Nephron (organoid): ENCODE results near the gene ZCCHC8.

Experiments
- H3K27ac Mint-ChIP-seq, 3 experiments: 2 replicates each; pipeline ENCODE4 v1.8.0; 2020; ENCODE audit warnings: mixed read lengths in 3 of 3, mild to moderate bottlenecking in 2 of 3, moderate library complexity in 1 of 3
- H3K27me3 Mint-ChIP-seq: 2 replicates; pipeline ENCODE4 v1.8.0; 2021; ENCODE audit warnings: low read depth, mild to moderate bottlenecking, moderate library complexity, mixed read lengths
- H3K36me3 Mint-ChIP-seq: 2 replicates; pipeline ENCODE4 v1.8.0; 2020; ENCODE audit warnings: low read depth, mixed read lengths
- H3K4me1 Mint-ChIP-seq: 2 replicates; pipeline ENCODE4 v1.8.0; 2020; ENCODE audit warnings: mixed read lengths
- H3K4me3 Mint-ChIP-seq, 3 experiments: 2 replicates each; pipeline ENCODE4 v1.8.0; 2020; ENCODE audit warnings: mild to moderate bottlenecking in 3 of 3, mixed read lengths in 3 of 3, moderate library complexity in 2 of 3
- H3K9me3 Mint-ChIP-seq: 2 replicates; pipeline ENCODE4 v1.8.0; 2020; ENCODE audit warnings: mixed read lengths
- TF ChIP-seq, protein P1 (sequence below), 3 experiments: fragments of 200-600 bp; sonication (generic); IDR thresholded peaks; one replicate each; pipeline ENCODE4 v1.5.0; 2021; ENCODE audit warnings: antibody characterized with exemption in 3 of 3; ENCODE audit not compliant: unreplicated experiment in 3 of 3

ZCCHC8 gene

GRCh38 chr12:122459211-122459610 is 41.5 kb downstream of the ZCCHC8 start:
- TF ChIP-seq, protein P1, sequence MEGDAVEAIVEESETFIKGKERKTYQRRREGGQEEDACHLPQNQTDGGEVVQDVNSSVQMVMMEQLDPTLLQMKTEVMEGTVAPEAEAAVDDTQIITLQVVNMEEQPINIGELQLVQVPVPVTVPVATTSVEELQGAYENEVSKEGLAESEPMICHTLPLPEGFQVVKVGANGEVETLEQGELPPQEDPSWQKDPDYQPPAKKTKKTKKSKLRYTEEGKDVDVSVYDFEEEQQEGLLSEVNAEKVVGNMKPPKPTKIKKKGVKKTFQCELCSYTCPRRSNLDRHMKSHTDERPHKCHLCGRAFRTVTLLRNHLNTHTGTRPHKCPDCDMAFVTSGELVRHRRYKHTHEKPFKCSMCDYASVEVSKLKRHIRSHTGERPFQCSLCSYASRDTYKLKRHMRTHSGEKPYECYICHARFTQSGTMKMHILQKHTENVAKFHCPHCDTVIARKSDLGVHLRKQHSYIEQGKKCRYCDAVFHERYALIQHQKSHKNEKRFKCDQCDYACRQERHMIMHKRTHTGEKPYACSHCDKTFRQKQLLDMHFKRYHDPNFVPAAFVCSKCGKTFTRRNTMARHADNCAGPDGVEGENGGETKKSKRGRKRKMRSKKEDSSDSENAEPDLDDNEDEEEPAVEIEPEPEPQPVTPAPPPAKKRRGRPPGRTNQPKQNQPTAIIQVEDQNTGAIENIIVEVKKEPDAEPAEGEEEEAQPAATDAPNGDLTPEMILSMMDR (IDR thresholded peaks at IDR 0.05; ENCODE audit: unreplicated experiment in 3 of 3) = no peak
- Mint-ChIP-seq H3K4me3 (no peak overlapping the region), H3K36me3 (no peaks in the 10 kb centered on the region), H3K27me3 (peaks cover 4% of the 10 kb centered on the region), H3K9me3 (no peaks in the 10 kb centered on the region), H3K27ac (no peak overlapping the region), H3K4me1 (no peaks in the 10 kb centered on the region)

GRCh38 chr12:122458105-122459035 is 42.4 kb downstream of the ZCCHC8 start:
- Mint-ChIP-seq H3K27ac (no peak overlapping the region), H3K36me3 (no peaks in the 10 kb centered on the region), H3K4me1 (no peaks in the 10 kb centered on the region), H3K4me3 (no peak overlapping the region), H3K27me3 (peaks cover 4% of the 10 kb centered on the region), H3K9me3 (no peaks in the 10 kb centered on the region)
- TF ChIP-seq, protein P1 (IDR thresholded peaks at IDR 0.05; ENCODE audit: unreplicated experiment in 3 of 3) = no peak

GRCh38 chr12:122457627-122458026 is 43.1 kb downstream of the ZCCHC8 start:
- Mint-ChIP-seq H3K9me3 (no peaks in the 10 kb centered on the region), H3K4me1 (no peaks in the 10 kb centered on the region), H3K27me3 (peaks cover 4% of the 10 kb centered on the region), H3K27ac (no peak overlapping the region), H3K4me3 (no peak overlapping the region), H3K36me3 (no peaks in the 10 kb centered on the region)
- TF ChIP-seq, protein P1 (IDR thresholded peaks at IDR 0.05; ENCODE audit: unreplicated experiment in 3 of 3) = no peak

- no peak overlapping the region for H3K4me3 Mint-ChIP-seq
- TF ChIP-seq, protein P1 (IDR thresholded peaks at IDR 0.05; ENCODE audit: unreplicated experiment in 3 of 3) = no peak
- no peaks in the 10 kb centered on the region for H3K36me3 Mint-ChIP-seq
- H3K9me3 Mint-ChIP-seq = no peaks in the 10 kb centered on the region
- no peak overlapping the region for H3K27ac Mint-ChIP-seq
- H3K4me1 Mint-ChIP-seq = no peaks in the 10 kb centered on the region
- H3K27me3 Mint-ChIP-seq = peaks cover 4% of the 10 kb centered on the region
Observed at GRCh38 chr12:122454739-122455138, 46.0 kb downstream of the ZCCHC8 start.

GRCh38 chr12:122454250-122454721 is 46.4 kb downstream of the ZCCHC8 start:
- Mint-ChIP-seq H3K27me3 (peaks cover 4% of the 10 kb centered on the region), H3K36me3 (no peaks in the 10 kb centered on the region), H3K27ac (no peak overlapping the region), H3K4me1 (no peaks in the 10 kb centered on the region), H3K4me3 (no peak overlapping the region), H3K9me3 (no peaks in the 10 kb centered on the region)
- TF ChIP-seq, protein P1 (IDR thresholded peaks at IDR 0.05; ENCODE audit: unreplicated experiment in 3 of 3) = no peak
